Tongue (tissue), 2 donors: Measurements from ENCODE around the gene DYRK1A. TPM values are rescaled to one million over a fixed set of nuclear protein-coding genes. Genes with fewer than 3 reads are reported as not detected.

Experiments
- DNase-seq: peaks from one replicate; pipeline ENCODE4 v3.0.0-alpha.2; 2015
- total RNA-seq: library from RNA; depleted of rRNA; stranded (reverse); fragments of >200 nt; gene quantifications from one replicate; pipeline ENCODE4 v1.2.3, GENCODE V29; 2014

Gene DYRK1A
- total RNA-seq, 1 donor from 2014 or later, result 150 TPM

GRCh38 chr21:37566790-37567615 lies 200.4 kb downstream of the DYRK1A start:
- DNase-seq, result peak; percentile 54

- no peak for DNase-seq
These were observed 201.8 kb downstream of the DYRK1A start for GRCh38 chr21:37568415-37568814.

GRCh38 chr21:37568916-37569315 lies 202.3 kb downstream of the DYRK1A start:
- DNase-seq, result no peak

DNA sequence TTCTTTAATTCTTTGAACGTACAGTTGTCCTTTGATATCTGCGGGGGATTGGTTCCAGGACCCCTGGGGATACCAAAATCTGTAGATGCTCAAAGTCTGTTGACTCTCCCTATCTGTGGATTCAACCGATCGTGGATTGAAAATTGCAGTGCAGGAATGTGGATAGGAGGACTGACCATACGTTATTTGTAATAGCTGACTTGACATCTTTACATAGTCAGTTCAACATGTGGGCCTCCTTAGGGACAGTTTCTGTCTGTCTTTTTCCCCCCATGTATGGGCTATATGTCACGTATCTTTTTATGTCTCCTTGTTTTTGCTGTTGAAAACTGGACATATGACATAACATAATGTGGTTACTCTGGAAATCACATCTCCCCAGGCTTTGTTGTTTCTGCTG lies 204.9 kb downstream of the DYRK1A start:
- DNase-seq, result no peak

GRCh38 chr21:37574316-37574715 lies 207.7 kb downstream of the DYRK1A start:
- no peak for DNase-seq

GRCh38 chr21:37574751-37575150 lies 208.2 kb downstream of the DYRK1A start:
- DNase-seq, result no peak

DNA sequence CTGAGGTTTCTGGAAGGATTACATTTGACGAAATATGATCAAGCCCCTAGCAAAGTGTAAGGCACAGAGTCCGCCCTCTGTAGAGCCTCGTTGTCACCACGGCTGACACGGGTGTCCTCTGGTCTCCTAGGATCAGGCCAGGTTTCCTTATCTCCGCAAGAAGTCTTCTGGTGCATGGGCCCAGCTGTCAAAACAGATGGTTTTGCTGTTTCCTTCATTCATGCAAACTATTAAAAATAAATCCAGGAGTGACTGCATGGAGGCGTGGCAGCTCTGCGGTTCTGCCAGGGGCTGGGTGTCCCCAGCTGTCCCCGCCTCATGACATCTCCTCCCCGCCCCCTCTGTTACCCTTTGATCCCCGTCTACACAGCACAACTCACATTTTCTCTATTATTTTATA lies 209.0 kb downstream of the DYRK1A start:
- DNase-seq, result peak; percentile 57

Other genes with a start within 250 kb of the DYRK1A start
- gene VPS26C, start 99.4 kb upstream of the DYRK1A start, total RNA-seq, result 46.6 TPM